ENCODE results near the gene HES6.

DNA sequence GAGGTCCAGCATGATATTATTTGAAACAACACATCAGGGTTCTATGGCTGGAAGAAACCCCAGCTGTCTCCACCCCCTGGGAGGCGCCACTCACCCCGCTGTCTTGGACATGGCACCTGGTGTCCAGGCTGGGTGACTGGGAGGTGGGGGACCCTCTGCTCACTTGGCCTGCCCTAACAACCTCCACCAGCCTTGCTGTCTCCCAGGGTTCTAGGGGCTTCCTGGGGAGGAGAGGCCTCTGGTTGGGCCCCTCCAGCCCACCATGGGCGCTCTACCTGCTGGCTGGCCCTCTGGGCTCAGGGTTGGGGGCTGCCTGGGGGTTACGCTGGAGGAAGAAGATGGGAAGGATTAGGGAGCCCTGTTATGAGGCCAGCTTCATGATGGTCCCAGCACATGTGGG lies 32.3 kb upstream of the HES6 start:
- no peak for TF ChIP-seq EZH2 (IDR thresholded peaks at IDR 0.05; ENCODE audit: insufficient read depth, poor library complexity, severe bottlenecking)
- TF ChIP-seq EZH2phosphoT487 (IDR thresholded peaks at IDR 0.05; ENCODE audit: insufficient read depth, low read depth) = no peak
